OCI-LY7 (cell line): ENCODE data around the gene GJA5. TPM values are rescaled to one million over a fixed set of nuclear protein-coding genes. Genes with fewer than 3 reads are reported as not detected.

Source experiments
- BruUV-seq: library from RNA; stranded (reverse); fragments of 400-500 nt; replicated peaks from 2 replicates; lab custom pipeline; 2021; lab: Mats Ljungman, UMichigan
- CTCF ChIA-PET: fragments of 300-600 bp; sonication (Branson Sonifier 250); formaldehyde crosslinking; loops from one replicate; lab custom pipeline; 2022; ENCODE audit warnings: antibody characterized with exemption; ENCODE audit not compliant: unreplicated experiment; lab: Charles Lee
- POLR2A ChIA-PET: fragments of 300-600 bp; sonication (Branson Sonifier 250); formaldehyde crosslinking; loops from one replicate; lab custom pipeline; 2022; ENCODE audit warnings: antibody characterized with exemption; lab: Charles Lee
- DNase-seq: peaks from one replicate; pipeline ENCODE4 v3.0.0-alpha.2; 2015; ENCODE audit warnings: low spot score
- H2AFZ ChIP-seq: fragments of 200-600 bp; sonication (generic), shearing (Covaris generic); 2 replicates; pipeline ENCODE4 v1.6.1; 2014; ENCODE audit warnings: mild to moderate bottlenecking, antibody characterized with exemption, low read length, moderate library complexity
- H3K27ac ChIP-seq: fragments of 200-600 bp; sonication (generic); 2 replicates; pipeline ENCODE4 v1.5.1; 2014; ENCODE audit warnings: mixed run types, low read depth, mild to moderate bottlenecking, moderate library complexity, low read length, inconsistent platforms; ENCODE audit not compliant: poor library complexity, severe bottlenecking
- H3K36me3 ChIP-seq: fragments of 200-600 bp; sonication (generic); 2 replicates; pipeline ENCODE4 v1.6.1; 2014; ENCODE audit warnings: mild to moderate bottlenecking, antibody characterized with exemption, low read length, moderate library complexity, mixed read lengths; ENCODE audit not compliant: insufficient read depth
- H3K4me1 ChIP-seq: fragments of 200-600 bp; sonication (generic); 2 replicates; pipeline ENCODE4 v1.5.1; 2014; ENCODE audit warnings: mild to moderate bottlenecking, low read length; ENCODE audit not compliant: insufficient read depth, poor library complexity, severe bottlenecking
- H3K4me2 ChIP-seq: fragments of 200-600 bp; sonication (generic); 2 replicates; pipeline ENCODE4 v1.6.1; 2014; ENCODE audit warnings: mild to moderate bottlenecking, low read length
- H3K4me3 ChIP-seq: fragments of 200-600 bp; sonication (generic); 2 replicates; pipeline ENCODE4 v1.5.1; 2014; ENCODE audit warnings: mild to moderate bottlenecking, low read depth, low read length; ENCODE audit not compliant: poor library complexity, severe bottlenecking
- H3K79me2 ChIP-seq: fragments of 200-600 bp; sonication (generic); 2 replicates; pipeline ENCODE4 v1.6.1; 2016; ENCODE audit warnings: low read depth, mild to moderate bottlenecking, low read length, moderate library complexity, mixed read lengths; ENCODE audit not compliant: insufficient read depth
- H3K9me2 ChIP-seq: fragments of 200-600 bp; sonication (generic); 2 replicates; pipeline ENCODE4 v1.6.1; 2016; ENCODE audit warnings: mild to moderate bottlenecking, low read length, mixed read lengths; ENCODE audit not compliant: insufficient read depth
- H3K9me3 ChIP-seq: fragments of 200-600 bp; sonication (generic); 2 replicates; pipeline ENCODE4 v1.6.1; 2014; ENCODE audit warnings: mild to moderate bottlenecking, mixed run types, low read length, mixed read lengths
- H4K20me1 ChIP-seq: fragments of 200-600 bp; sonication (generic); 2 replicates; pipeline ENCODE4 v1.6.1; 2014; ENCODE audit warnings: mild to moderate bottlenecking, antibody characterized with exemption, low read length, moderate library complexity, mixed read lengths; ENCODE audit not compliant: insufficient read depth
- EZH2phosphoT487 ChIP-seq: fragments of 200-600 bp; sonication (generic); IDR thresholded peaks from 2 replicates; pipeline ENCODE4 v1.6.1; 2018; ENCODE audit warnings: low read depth, borderline replicate concordance, mild to moderate bottlenecking, mixed run types, antibody characterized with exemption, low read length, moderate library complexity, mixed read lengths
- intact Hi-C: fragments of 100-400 bp; cut with micrococcal nuclease; formaldehyde crosslinking; loops from one replicate; pipeline ENCODE4 v1.10.0; 2022; ENCODE audit not compliant: unreplicated experiment
- total RNA-seq, 2 experiments: library from RNA; depleted of rRNA in 1 of 2; stranded (reverse); fragments of >200 nt in 1 of 2; shearing (Covaris generic) in 1 of 2; gene quantifications; 2 replicates each; pipeline ENCODE4 v1.2.3, GENCODE V29; 2014 to 2022
- TF ChIP-seq, protein P1 (sequence below): fragments of 200-600 bp; sonication (generic); conservative IDR thresholded peaks from 2 replicates; pipeline ENCODE4 v1.5.1; 2014; ENCODE audit warnings: mild to moderate bottlenecking, antibody characterized with exemption, low read length, moderate library complexity, mixed read lengths

The GJA5 gene
- total RNA-seq, 2 experiments from 2014 or later: not detected

- BruUV-seq: no TSS peak
- Histone ChIP-seq H4K20me1 (no peaks in the 10 kb centered on the region), H3K9me3 (no peaks in the 10 kb centered on the region), H3K4me3 (no peak overlapping the region), H3K4me1 (no peaks in the 10 kb centered on the region), H2AFZ (no peak overlapping the region), H3K27ac (no peak overlapping the region), H3K9me2 (no peaks in the 10 kb centered on the region), H3K36me3 (no peaks in the 10 kb centered on the region), H3K4me2 (no peak overlapping the region), H3K79me2 (no peaks in the 10 kb centered on the region)
- intact Hi-C loops: no loop called here
- ChIA-PET POLR2A (no interaction called here), CTCF (no interaction called here)
- DNase-seq: no peak
- TF ChIP-seq, protein P1, sequence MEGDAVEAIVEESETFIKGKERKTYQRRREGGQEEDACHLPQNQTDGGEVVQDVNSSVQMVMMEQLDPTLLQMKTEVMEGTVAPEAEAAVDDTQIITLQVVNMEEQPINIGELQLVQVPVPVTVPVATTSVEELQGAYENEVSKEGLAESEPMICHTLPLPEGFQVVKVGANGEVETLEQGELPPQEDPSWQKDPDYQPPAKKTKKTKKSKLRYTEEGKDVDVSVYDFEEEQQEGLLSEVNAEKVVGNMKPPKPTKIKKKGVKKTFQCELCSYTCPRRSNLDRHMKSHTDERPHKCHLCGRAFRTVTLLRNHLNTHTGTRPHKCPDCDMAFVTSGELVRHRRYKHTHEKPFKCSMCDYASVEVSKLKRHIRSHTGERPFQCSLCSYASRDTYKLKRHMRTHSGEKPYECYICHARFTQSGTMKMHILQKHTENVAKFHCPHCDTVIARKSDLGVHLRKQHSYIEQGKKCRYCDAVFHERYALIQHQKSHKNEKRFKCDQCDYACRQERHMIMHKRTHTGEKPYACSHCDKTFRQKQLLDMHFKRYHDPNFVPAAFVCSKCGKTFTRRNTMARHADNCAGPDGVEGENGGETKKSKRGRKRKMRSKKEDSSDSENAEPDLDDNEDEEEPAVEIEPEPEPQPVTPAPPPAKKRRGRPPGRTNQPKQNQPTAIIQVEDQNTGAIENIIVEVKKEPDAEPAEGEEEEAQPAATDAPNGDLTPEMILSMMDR: no peak
- TF ChIP-seq EZH2phosphoT487: no peak
Observed at GRCh38 chr1:147753081-147753480, 7.3 kb downstream of the GJA5 start.

- no peaks in the 10 kb centered on the region for H3K9me2 ChIP-seq
- POLR2A ChIA-PET: no interaction called here
- no peaks in the 10 kb centered on the region for H3K4me1 ChIP-seq
- DNase-seq: no peak
- H3K9me3 ChIP-seq: no peaks in the 10 kb centered on the region
- H2AFZ ChIP-seq: no peak overlapping the region
- intact Hi-C loops: no loop called here
- H3K79me2 ChIP-seq: no peaks in the 10 kb centered on the region
- H3K27ac ChIP-seq: no peak overlapping the region
- no peak overlapping the region for H3K4me3 ChIP-seq
- no peak overlapping the region for H3K4me2 ChIP-seq
- no peak for TF ChIP-seq EZH2phosphoT487
- CTCF ChIA-PET: no interaction called here
- BruUV-seq: no TSS peak
- no peaks in the 10 kb centered on the region for H3K36me3 ChIP-seq
- no peaks in the 10 kb centered on the region for H4K20me1 ChIP-seq
Observed at GRCh38 chr1:147752511-147752910, 7.9 kb downstream of the GJA5 start.

- H3K4me2 ChIP-seq: no peak overlapping the region
- no peak overlapping the region for H3K27ac ChIP-seq
- no peak for DNase-seq
- no peaks in the 10 kb centered on the region for H3K4me1 ChIP-seq
- intact Hi-C loops: no loop called here
- H3K36me3 ChIP-seq: no peaks in the 10 kb centered on the region
- H3K79me2 ChIP-seq: no peaks in the 10 kb centered on the region
- no TSS peak for BruUV-seq
- H3K4me3 ChIP-seq: no peak overlapping the region
- ChIA-PET POLR2A (no interaction called here), CTCF (no interaction called here)
- H4K20me1 ChIP-seq: no peaks in the 10 kb centered on the region
- H2AFZ ChIP-seq: no peak overlapping the region
- no peaks in the 10 kb centered on the region for H3K9me2 ChIP-seq
- no peak for TF ChIP-seq EZH2phosphoT487
- TF ChIP-seq, protein P1: no peak
- H3K9me3 ChIP-seq: no peaks in the 10 kb centered on the region
Observed at GRCh38 chr1:147751346-147751745, 9.1 kb downstream of the GJA5 start.
